Cardiac fibroblast (primary cell): Measurements from ENCODE around the gene QRICH2.
A peak's percentile ranks its signal among the peaks of the same experiment; 100 is the strongest.
"Not testable (repeated sequence)": the region's sequence is repeated elsewhere in the genome, so short reads cannot be mapped to it uniquely, and the experiment has no call there.

Experiments
- DNase-seq, 2 donors: peaks; one replicate each; pipeline versions ENCODE4 v3.0.0 to v3.0.0-alpha.2; 2010; ENCODE audit warnings: low read depth in 2 of 2
- H3K4me3 ChIP-seq, 2 donors: replicated peaks in 1 of 2; 1 replicate in 1 of 2; 2 replicates in 1 of 2; pipeline ENCODE4 v1.5.1; 2011; ENCODE audit warnings: low read depth in 2 of 2, low read length in 2 of 2, mild to moderate bottlenecking in 2 of 2, moderate library complexity in 1 of 2
- TF ChIP-seq, protein P1 (sequence below): IDR thresholded peaks from one replicate; pipeline ENCODE4 v1.5.1; 2011; ENCODE audit warnings: low read depth, mild to moderate bottlenecking, low read length, inconsistent platforms

Gene QRICH2

GRCh38 chr17:76260220-76260619 is 47.9 kb downstream of the QRICH2 start:
- TF ChIP-seq, protein P1, sequence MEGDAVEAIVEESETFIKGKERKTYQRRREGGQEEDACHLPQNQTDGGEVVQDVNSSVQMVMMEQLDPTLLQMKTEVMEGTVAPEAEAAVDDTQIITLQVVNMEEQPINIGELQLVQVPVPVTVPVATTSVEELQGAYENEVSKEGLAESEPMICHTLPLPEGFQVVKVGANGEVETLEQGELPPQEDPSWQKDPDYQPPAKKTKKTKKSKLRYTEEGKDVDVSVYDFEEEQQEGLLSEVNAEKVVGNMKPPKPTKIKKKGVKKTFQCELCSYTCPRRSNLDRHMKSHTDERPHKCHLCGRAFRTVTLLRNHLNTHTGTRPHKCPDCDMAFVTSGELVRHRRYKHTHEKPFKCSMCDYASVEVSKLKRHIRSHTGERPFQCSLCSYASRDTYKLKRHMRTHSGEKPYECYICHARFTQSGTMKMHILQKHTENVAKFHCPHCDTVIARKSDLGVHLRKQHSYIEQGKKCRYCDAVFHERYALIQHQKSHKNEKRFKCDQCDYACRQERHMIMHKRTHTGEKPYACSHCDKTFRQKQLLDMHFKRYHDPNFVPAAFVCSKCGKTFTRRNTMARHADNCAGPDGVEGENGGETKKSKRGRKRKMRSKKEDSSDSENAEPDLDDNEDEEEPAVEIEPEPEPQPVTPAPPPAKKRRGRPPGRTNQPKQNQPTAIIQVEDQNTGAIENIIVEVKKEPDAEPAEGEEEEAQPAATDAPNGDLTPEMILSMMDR = no peak
- no peak for DNase-seq
- no peak overlapping the region for H3K4me3 ChIP-seq

GRCh38 chr17:76256430-76257050 is 51.5 kb downstream of the QRICH2 start:
- not testable (repeated sequence) for H3K4me3 ChIP-seq, DNase-seq

DNA sequence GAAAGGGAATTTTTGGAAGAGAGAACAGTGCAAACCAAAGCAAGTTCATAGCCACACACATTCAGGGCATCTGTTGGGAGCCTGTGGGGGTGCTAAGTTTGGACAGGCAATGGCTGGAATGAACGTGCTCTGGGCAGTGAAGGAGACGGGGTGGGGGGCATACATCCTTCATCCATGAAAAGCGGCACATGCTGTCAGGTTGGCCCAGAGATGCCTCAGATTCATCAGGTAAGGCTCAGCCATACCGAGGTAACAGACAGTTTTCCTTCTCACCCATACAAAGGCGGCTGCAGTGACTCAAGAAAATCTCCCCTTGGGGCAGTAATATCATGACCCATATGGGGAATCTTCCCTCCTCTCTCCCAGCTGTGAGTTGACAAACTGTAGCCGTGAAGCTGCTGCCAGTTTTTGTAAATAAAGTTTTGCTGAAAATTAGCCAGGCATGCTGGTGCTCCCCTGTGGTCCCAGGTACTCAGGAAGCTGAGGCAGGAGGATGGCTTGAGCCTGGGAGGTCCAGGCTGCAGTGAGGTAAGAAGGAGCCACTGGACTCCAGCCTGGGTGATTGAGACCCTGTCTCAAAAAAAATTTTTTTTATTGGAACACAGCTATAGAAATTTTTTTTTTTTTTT is 52.2 kb downstream of the QRICH2 start:
- TF ChIP-seq, protein P1 = no peak
- H3K4me3 ChIP-seq = no peak overlapping the region
- DNase-seq = no peak

DNA sequence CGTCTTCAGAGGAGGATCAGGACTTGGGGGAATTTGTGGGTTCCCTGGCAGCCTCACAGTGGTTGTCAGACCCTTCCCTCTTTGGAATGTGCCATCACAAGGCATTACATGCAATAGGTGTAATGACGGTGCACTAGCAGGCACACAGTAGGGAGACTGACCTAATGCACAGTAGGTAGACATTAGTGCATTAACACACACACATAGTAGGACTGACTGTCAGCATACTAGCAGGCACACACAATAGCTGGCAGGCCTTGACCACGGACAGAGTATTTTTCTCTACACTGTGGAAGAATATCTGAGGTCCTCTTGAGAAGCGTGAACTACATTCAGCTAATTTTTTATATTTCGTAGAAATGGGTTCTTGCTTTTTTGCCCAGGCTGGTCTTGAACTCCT is 53.8 kb downstream of the QRICH2 start:
- no peak for DNase-seq
- no peak overlapping the region for H3K4me3 ChIP-seq
- TF ChIP-seq, protein P1 = no peak

DNA sequence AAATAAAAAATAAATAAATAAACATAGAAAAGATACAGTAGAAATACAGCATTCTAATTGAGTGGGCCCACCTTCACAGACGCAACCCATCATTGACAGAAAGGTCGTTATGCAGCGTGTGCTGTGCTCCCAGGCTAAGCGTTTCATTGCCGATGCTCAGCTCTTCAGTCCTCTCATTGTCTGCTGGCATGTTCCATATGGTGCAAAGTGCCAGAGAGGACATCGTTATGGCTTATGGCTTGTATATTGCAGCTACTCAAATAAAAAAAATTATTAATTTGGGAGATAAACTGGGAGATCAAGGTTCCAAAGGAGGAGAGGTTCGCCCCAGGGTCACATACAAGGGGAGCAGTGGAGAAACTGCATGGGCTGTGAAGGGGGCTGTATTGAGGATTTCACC is 54.2 kb downstream of the QRICH2 start:
- H3K4me3 ChIP-seq = no peak overlapping the region
- TF ChIP-seq, protein P1 = no peak
- DNase-seq = no peak

GRCh38 chr17:76252967-76253766 is 54.9 kb downstream of the QRICH2 start:
- DNase-seq, H3K4me3 ChIP-seq: not testable (repeated sequence)

GRCh38 chr17:76252040-76252954 is 55.8 kb downstream of the QRICH2 start:
- DNase-seq = peak; percentile 63 to 89
- H3K4me3 ChIP-seq = no peak overlapping the region
- TF ChIP-seq, protein P1 = no peak
